Loucy (cell line): ENCODE data around the gene TCAF2.
"Not testable (repeated sequence)": the region's sequence is repeated elsewhere in the genome, so short reads cannot be mapped to it uniquely, and the experiment has no call there.

Experiments used
- EZH2phosphoT487 ChIP-seq: fragments of 200-600 bp; IDR thresholded peaks from 2 replicates; pipeline ENCODE4 v1.6.1; 2018; ENCODE audit warnings: antibody characterized with exemption, mild to moderate bottlenecking, moderate library complexity, borderline replicate concordance
- TF ChIP-seq, protein P1 (sequence below): fragments of 200-600 bp; sonication (generic); conservative IDR thresholded peaks from 2 replicates; pipeline ENCODE4 v1.5.1; 2014; ENCODE audit warnings: mild to moderate bottlenecking, antibody characterized with exemption, low read length

- TF ChIP-seq, protein P1, sequence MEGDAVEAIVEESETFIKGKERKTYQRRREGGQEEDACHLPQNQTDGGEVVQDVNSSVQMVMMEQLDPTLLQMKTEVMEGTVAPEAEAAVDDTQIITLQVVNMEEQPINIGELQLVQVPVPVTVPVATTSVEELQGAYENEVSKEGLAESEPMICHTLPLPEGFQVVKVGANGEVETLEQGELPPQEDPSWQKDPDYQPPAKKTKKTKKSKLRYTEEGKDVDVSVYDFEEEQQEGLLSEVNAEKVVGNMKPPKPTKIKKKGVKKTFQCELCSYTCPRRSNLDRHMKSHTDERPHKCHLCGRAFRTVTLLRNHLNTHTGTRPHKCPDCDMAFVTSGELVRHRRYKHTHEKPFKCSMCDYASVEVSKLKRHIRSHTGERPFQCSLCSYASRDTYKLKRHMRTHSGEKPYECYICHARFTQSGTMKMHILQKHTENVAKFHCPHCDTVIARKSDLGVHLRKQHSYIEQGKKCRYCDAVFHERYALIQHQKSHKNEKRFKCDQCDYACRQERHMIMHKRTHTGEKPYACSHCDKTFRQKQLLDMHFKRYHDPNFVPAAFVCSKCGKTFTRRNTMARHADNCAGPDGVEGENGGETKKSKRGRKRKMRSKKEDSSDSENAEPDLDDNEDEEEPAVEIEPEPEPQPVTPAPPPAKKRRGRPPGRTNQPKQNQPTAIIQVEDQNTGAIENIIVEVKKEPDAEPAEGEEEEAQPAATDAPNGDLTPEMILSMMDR: not testable (repeated sequence)
- TF ChIP-seq EZH2phosphoT487: not testable (repeated sequence)
These were observed 11.7 kb downstream of the TCAF2 start for GRCh38 chr7:143632506-143632905.
